Common myeloid progenitor, CD34-positive (primary cell): ENCODE data around the gene PRCD.

ENCODE experiments used
- CTCF ChIA-PET: fragments of 350-600 bp; sonication (Branson Sonifier 250); formaldehyde crosslinking; loops from one replicate; lab custom pipeline; 2021; ENCODE audit warnings: antibody characterized with exemption; lab: Charles Lee
- POLR2A ChIA-PET: fragments of 350-600 bp; sonication (Branson Sonifier 250); formaldehyde crosslinking; loops from one replicate; lab custom pipeline; 2021; ENCODE audit warnings: antibody characterized with exemption; lab: Charles Lee
- DNase-seq, 3 donors: peaks; one replicate each; pipeline versions ENCODE4 v3.0.0 to v3.0.0-alpha.2; 2013
- H3K27ac ChIP-seq, 2 experiments: 1 replicate in 1 of 2; 2 replicates in 1 of 2; pipeline ENCODE4 v1.7.0; 2013; ENCODE audit warnings: inconsistent platforms in 2 of 2, low read length in 2 of 2, mild to moderate bottlenecking in 2 of 2, low read depth in 1 of 2, moderate library complexity in 1 of 2; ENCODE audit not compliant: severe bottlenecking in 2 of 2, insufficient read depth in 1 of 2, poor library complexity in 1 of 2
- H3K27me3 ChIP-seq, 5 experiments: replicated peaks in 2 of 5; 1 replicate in 3 of 5; 2 replicates in 2 of 5; pipeline versions ENCODE4 v1.6.1 to v1.7.0; 2013; ENCODE audit warnings: low read length in 4 of 5, mild to moderate bottlenecking in 2 of 5, moderate library complexity in 2 of 5, inconsistent platforms in 1 of 5; ENCODE audit not compliant: insufficient read depth in 5 of 5, control insufficient read depth in 4 of 5
- H3K36me3 ChIP-seq, 4 experiments: 1 replicate in 2 of 4; 2 replicates in 2 of 4; pipeline versions ENCODE4 v1.6.1 to v1.7.0; 2013; ENCODE audit warnings: low read length in 3 of 4, control low read depth in 1 of 4, mild to moderate bottlenecking in 1 of 4; ENCODE audit not compliant: control insufficient read depth in 4 of 4, insufficient read depth in 4 of 4
- H3K4me1 ChIP-seq, 4 experiments: 1 replicate in 3 of 4; 2 replicates in 1 of 4; pipeline versions ENCODE4 v1.6.1 to v1.7.1; 2013; ENCODE audit warnings: low read length in 3 of 4, mild to moderate bottlenecking in 3 of 4, control low read depth in 1 of 4, inconsistent platforms in 1 of 4, moderate library complexity in 1 of 4; ENCODE audit not compliant: control insufficient read depth in 4 of 4, insufficient read depth in 4 of 4; ENCODE audit errors: control extremely low read depth in 1 of 4
- H3K4me3 ChIP-seq, 7 experiments: 1 replicate in 4 of 7; 2 replicates in 3 of 7; pipeline versions ENCODE4 v1.5.1 to v1.7.0; 2013; ENCODE audit warnings: mild to moderate bottlenecking in 7 of 7, low read length in 6 of 7, moderate library complexity in 6 of 7, inconsistent platforms in 2 of 7, low read depth in 2 of 7, control low read depth in 1 of 7; ENCODE audit not compliant: insufficient read depth in 4 of 7, control insufficient read depth in 1 of 7; ENCODE audit errors: extremely low read depth in 1 of 7
- H3K9me3 ChIP-seq, 5 experiments: 1 replicate in 4 of 5; 2 replicates in 1 of 5; pipeline versions ENCODE4 v1.6.1 to v1.7.1; 2013; ENCODE audit warnings: low read length in 4 of 5, mild to moderate bottlenecking in 2 of 5, inconsistent platforms in 1 of 5, low read depth in 1 of 5, moderate library complexity in 1 of 5; ENCODE audit not compliant: control insufficient read depth in 4 of 5, insufficient read depth in 2 of 5; ENCODE audit errors: control extremely low read depth in 1 of 5
- WGBS: methylation state at CpG from one replicate; pipeline ENCODE4 v1.1.5; 2013; ENCODE audit not compliant: insufficient coverage; 5-methylcytosine and 5-hydroxymethylcytosine counted together

Gene PRCD

GRCh38 chr17:76527430-76528111 is 12.3 kb upstream of the PRCD start:
- POLR2A ChIA-PET, result interaction anchor here (0.6 to 2.5 kb wide), 5 partner anchors 13 to 58 kb away, joined by 3 to 13 read pairs (median 4); partner anchors contain the start of genes PRCD and ST6GALNAC2
- Histone ChIP-seq H3K4me3 (peak overlapping the region in 4 of 7 experiments; percentile 6 to 59 (median 26)), H3K9me3 (no peaks in the 10 kb centered on the region), H3K27me3 (no peaks in the 10 kb centered on the region), H3K27ac (no peak overlapping the region), H3K36me3 (no peaks in the 10 kb centered on the region), H3K4me1 (peaks cover 3 to 46% (median 43%) of the 10 kb centered on the region in 4 experiments)
- CTCF ChIA-PET, result interaction anchor here (0.5 to 3.4 kb wide), 12 partner anchors 8 to 154 kb away, joined by 3 to 31 read pairs (median 4); partner anchors contain the start of gene PRCD
- 22% methylated on average over 13 of the region's 26 CpGs for WGBS
- DNase-seq, result peak in 2 of 3 donors; percentile 66 to 75

GRCh38 chr17:76528156-76528527 is 11.7 kb upstream of the PRCD start:
- 63% methylated on average over 13 of the region's 15 CpGs for WGBS
- ChIA-PET POLR2A (interaction anchor here (0.6 to 2.5 kb wide), 5 partner anchors 12 to 58 kb away, joined by 3 to 13 read pairs (median 4); partner anchors contain the start of genes PRCD and ST6GALNAC2), CTCF (interaction anchor here (0.5 to 3.4 kb wide), 12 partner anchors 8 to 154 kb away, joined by 3 to 31 read pairs (median 4); partner anchors contain the start of gene PRCD)
- DNase-seq, result no peak
- Histone ChIP-seq H3K9me3 (no peaks in the 10 kb centered on the region), H3K4me1 (peaks cover 3 to 43% (median 39%) of the 10 kb centered on the region in 4 experiments), H3K4me3 (peak overlapping the region in 2 of 7 experiments; percentile 26 to 59), H3K27me3 (no peaks in the 10 kb centered on the region), H3K36me3 (no peaks in the 10 kb centered on the region), H3K27ac (no peak overlapping the region)

GRCh38 chr17:76528528-76529223 is 11.2 kb upstream of the PRCD start:
- ChIA-PET POLR2A (interaction anchor here (1.4 to 2.5 kb wide), 2 partner anchors 12 to 18 kb away, joined by 4 to 13 read pairs; partner anchors contain the start of gene PRCD), CTCF (interaction anchor here (0.8 to 3.4 kb wide), 11 partner anchors 9 to 153 kb away, joined by 3 to 31 read pairs (median 5); partner anchors contain the start of gene PRCD)
- Histone ChIP-seq H3K4me3 (peak overlapping the region in 2 of 7 experiments; percentile 26 to 59), H3K4me1 (peaks cover 3 to 37% (median 34%) of the 10 kb centered on the region in 4 experiments), H3K9me3 (no peaks in the 10 kb centered on the region), H3K36me3 (no peaks in the 10 kb centered on the region), H3K27me3 (no peaks in the 10 kb centered on the region), H3K27ac (no peak overlapping the region)
- DNase-seq, result peak in 2 of 3 donors; percentile 37 to 49
- WGBS, result 68% methylated on average over 25 of the region's 31 CpGs

- no peaks in the 10 kb centered on the region for H3K36me3 ChIP-seq
- 75% methylated on average over 11 of the region's 20 CpGs for WGBS
- ChIA-PET CTCF (interaction anchor here (0.9 to 3.4 kb wide), 6 partner anchors 16 to 152 kb away, joined by 3 to 31 read pairs (median 4); no protein-coding TSS in a partner anchor), POLR2A (interaction anchor here (2.5 kb wide), 1 partner anchor 17 kb away, joined by 13 read pairs; no protein-coding TSS in a partner anchor)
- DNase-seq, result no peak
- H3K27me3 ChIP-seq, result no peaks in the 10 kb centered on the region
- H3K27ac ChIP-seq, result no peak overlapping the region
- H3K9me3 ChIP-seq, result no peaks in the 10 kb centered on the region
- H3K4me1 ChIP-seq, result peaks cover 3 to 37% (median 34%) of the 10 kb centered on the region in 4 experiments
- H3K4me3 ChIP-seq, result no peak overlapping the region
Measured at GRCh38 chr17:76529224-76530094, 10.4 kb upstream of the PRCD start.

- POLR2A ChIA-PET, result no interaction called here
- H3K4me1 ChIP-seq, result peaks cover 3 to 44% (median 34%) of the 10 kb centered on the region in 4 experiments
Measured at GRCh38 chr17:76530095-76530723, 9.6 kb upstream of the PRCD start.

More at GRCh38 chr17:76530095-76530723, 9.6 kb upstream of the PRCD start:
- H3K36me3 ChIP-seq, result no peaks in the 10 kb centered on the region
- WGBS, result 95% methylated on average over 15 of the region's 23 CpGs
- no peak overlapping the region for H3K4me3 ChIP-seq
- H3K27ac ChIP-seq, result no peak overlapping the region
- no peaks in the 10 kb centered on the region for H3K27me3 ChIP-seq
- DNase-seq, result no peak
- H3K9me3 ChIP-seq, result no peaks in the 10 kb centered on the region
- CTCF ChIA-PET, result interaction anchor here (0.7 to 3.4 kb wide), 2 partner anchors 15 to 17 kb away, joined by 3 to 31 read pairs; no protein-coding TSS in a partner anchor
